HPDE6-E6E7 (cell line): Measurements from ENCODE around the gene ZNF79.

Experiments
- DNase-seq: peaks from one replicate; pipeline ENCODE4 v3.0.0; 2011; ENCODE audit warnings: missing footprints; ENCODE audit errors: extremely low spot score

The ZNF79 gene

GRCh38 chr9:127423934-127424675, at the start of gene ZNF79:
TSS of gene ZNF79 (plus strand) at chr9:127424382. CDS start at chr9:127424788, 406 bp downstream.
- DNase-seq, result peak; percentile 96

- no peak for DNase-seq
Observed at GRCh38 chr9:127380479-127380878, 43.7 kb upstream of the ZNF79 start.

- DNase-seq, result no peak
Observed at GRCh38 chr9:127382541-127382940, 41.6 kb upstream of the ZNF79 start.

GRCh38 chr9:127384016-127384730, 40.0 kb upstream of the ZNF79 start:
- no peak for DNase-seq

- no peak for DNase-seq
Observed at GRCh38 chr9:127384901-127385300, 39.3 kb upstream of the ZNF79 start.

- no peak for DNase-seq
Observed at GRCh38 chr9:127386249-127386648, 37.9 kb upstream of the ZNF79 start.

- no peak for DNase-seq
Observed at GRCh38 chr9:127386981-127387380, 37.2 kb upstream of the ZNF79 start.

GRCh38 chr9:127388037-127388855, 35.9 kb upstream of the ZNF79 start:
- DNase-seq, result peak; percentile 84

- no peak for DNase-seq
Observed at GRCh38 chr9:127388856-127389238, 35.3 kb upstream of the ZNF79 start.

- no peak for DNase-seq
Observed at GRCh38 chr9:127389381-127390247, 34.6 kb upstream of the ZNF79 start.

- DNase-seq, result no peak
Observed at GRCh38 chr9:127390248-127390545, 34.0 kb upstream of the ZNF79 start.

GRCh38 chr9:127390563-127390962, 33.6 kb upstream of the ZNF79 start:
- DNase-seq, result no peak

GRCh38 chr9:127392166-127392565, 32.0 kb upstream of the ZNF79 start:
- no peak for DNase-seq

- DNase-seq, result no peak
Observed at GRCh38 chr9:127392976-127393375, 31.2 kb upstream of the ZNF79 start.

- no peak for DNase-seq
Observed at GRCh38 chr9:127393645-127394044, 30.5 kb upstream of the ZNF79 start.

- DNase-seq, result no peak
Observed at GRCh38 chr9:127395497-127396252, 28.5 kb upstream of the ZNF79 start.

GRCh38 chr9:127396253-127396807, 27.9 kb upstream of the ZNF79 start:
- DNase-seq, result no peak

GRCh38 chr9:127396808-127397645, 27.2 kb upstream of the ZNF79 start, which contains the start of gene SLC2A8:
TSS of gene SLC2A8 (plus strand) at chr9:127397169. CDS start at chr9:127397231, 62 bp downstream.
- peak; percentile 94 for DNase-seq

GRCh38 chr9:127397646-127398274, 26.4 kb upstream of the ZNF79 start:
- no peak for DNase-seq
